K562 (cell line): Measurements from ENCODE around the gene DNAL4. TPM values are rescaled to one million over a fixed set of nuclear protein-coding genes. Genes with fewer than 3 reads are reported as not detected.

Source experiments
- CEBPB ChIP-seq: fragments of 450-650 bp; IDR thresholded peaks from 2 replicates; pipeline ENCODE4 v1.6.1; 2016; ENCODE audit warnings: missing genetic modification characterization, missing compliant biosample characterization
- CHCHD3 ChIP-seq: fragments of 250-450 bp; sonication (Bioruptor Pico); IDR thresholded peaks from 2 replicates; pipeline ENCODE4 v2.1.2; 2022; ENCODE audit warnings: mild to moderate bottlenecking
- CTBP1 ChIP-seq: fragments of 450-650 bp; IDR thresholded peaks from 2 replicates; pipeline ENCODE4 v1.6.1; 2016; ENCODE audit warnings: borderline replicate concordance
- EGR1 ChIP-seq: fragments of 450-650 bp; conservative IDR thresholded peaks from 2 replicates; pipeline ENCODE4 v1.6.1; 2017; ENCODE audit warnings: mild to moderate bottlenecking
- FOXM1 ChIP-seq, 2 experiments: fragments of 450-650 bp in 1 of 2; sonication (generic) in 1 of 2; formaldehyde crosslinking in 1 of 2; IDR thresholded peaks; 2 replicates each; pipeline versions ENCODE4 v1.6.1 to v1.9.0; 2017 to 2022; ENCODE audit warnings: low read depth in 2 of 2, mild to moderate bottlenecking in 2 of 2, missing genetic modification reagents in 1 of 2, moderate library complexity in 1 of 2
- MEF2A ChIP-seq: IDR thresholded peaks from 2 replicates; pipeline ENCODE4 v1.6.1; 2011; ENCODE audit warnings: low read depth, mild to moderate bottlenecking, low read length, moderate library complexity; ENCODE audit not compliant: control insufficient read depth
- MTF1 ChIP-seq: fragments of 250-450 bp; sonication (Bioruptor Pico); IDR thresholded peaks from 2 replicates; pipeline ENCODE4 v1.9.0; 2021; ENCODE audit warnings: moderate library complexity, mild to moderate bottlenecking, inconsistent platforms, borderline replicate concordance
- MXI1 ChIP-seq: IDR thresholded peaks from 2 replicates; pipeline ENCODE4 v1.6.1; 2011; ENCODE audit warnings: low read depth, mild to moderate bottlenecking, improper control_type of control experiment, low read length
- NBN ChIP-seq: fragments of 450-650 bp; IDR thresholded peaks from 2 replicates; pipeline ENCODE4 v1.6.1; 2016; ENCODE audit warnings: low read depth, mild to moderate bottlenecking
- NFXL1 ChIP-seq: fragments of 450-650 bp; formaldehyde crosslinking; IDR thresholded peaks from 2 replicates; pipeline ENCODE4 v1.4.0; 2021; ENCODE audit warnings: mild to moderate bottlenecking
- NR2C1 ChIP-seq, 2 experiments: fragments of 450-650 bp; IDR thresholded peaks; 2 replicates each; pipeline ENCODE4 v1.6.1; 2017; ENCODE audit warnings: mild to moderate bottlenecking in 2 of 2, antibody characterized with exemption in 1 of 2, inconsistent platforms in 1 of 2, missing compliant biosample characterization in 1 of 2, missing genetic modification characterization in 1 of 2
- PCBP2 ChIP-seq: fragments of 200-400 bp; formaldehyde crosslinking; IDR thresholded peaks from 2 replicates; pipeline ENCODE4 v1.6.1; 2018; ENCODE audit warnings: low read length, low read depth, mild to moderate bottlenecking, moderate library complexity; ENCODE audit not compliant: poor library complexity, severe bottlenecking
- POLR2H ChIP-seq: IDR thresholded peaks from 2 replicates; pipeline ENCODE4 v1.6.1; 2016; ENCODE audit warnings: missing genetic modification characterization, low read depth, mild to moderate bottlenecking, control low read depth, missing compliant biosample characterization, moderate library complexity
- POU5F1 ChIP-seq: fragments of 150-350 bp; IDR thresholded peaks from 2 replicates; pipeline ENCODE4 v1.6.1; 2014; ENCODE audit warnings: borderline replicate concordance, low read length, low read depth, mild to moderate bottlenecking; ENCODE audit not compliant: partially characterized antibody
- RAD51 ChIP-seq: fragments of 450-650 bp; IDR thresholded peaks from 2 replicates; pipeline ENCODE4 v1.7.1; 2016; ENCODE audit warnings: low read depth, mild to moderate bottlenecking, borderline replicate concordance
- STAG1 ChIP-seq: sonication (generic); formaldehyde crosslinking; IDR thresholded peaks from 2 replicates; pipeline ENCODE4 v1.5.0; 2020; ENCODE audit warnings: missing genetic modification reagents, borderline replicate concordance
- TAF9B ChIP-seq: fragments of 450-650 bp; IDR thresholded peaks from 2 replicates; pipeline ENCODE4 v1.6.1; 2018; ENCODE audit warnings: mild to moderate bottlenecking; ENCODE audit not compliant: partially characterized antibody
- TEAD2 ChIP-seq: fragments of 450-650 bp; IDR thresholded peaks from 2 replicates; pipeline ENCODE4 v1.6.1; 2016; ENCODE audit warnings: missing genetic modification characterization, control low read depth, missing compliant biosample characterization
- ZNF175 ChIP-seq: fragments of 200-800 bp; sonication (Bioruptor generic); IDR thresholded peaks from 2 replicates; pipeline ENCODE4 v1.6.1; 2016; ENCODE audit warnings: low read depth, mild to moderate bottlenecking, missing genetic modification characterization, missing compliant biosample characterization
- ZNF583 ChIP-seq: fragments of 250-450 bp; sonication (Bioruptor Pico); IDR thresholded peaks from 2 replicates; pipeline ENCODE4 v1.4.0; 2020
- polyA plus RNA-seq, 8 experiments: library from polyadenylated mRNA; depleted of rRNA in 4 of 8; stranded (reverse) in 5 of 8; unstranded in 3 of 8; fragments of >200 nt; fragmentation: Nextera tagmentation in 2 of 8; fragmentation: Illumina TruSeq in 1 of 8; extraction: Ambion mirVana in 2 of 8; extraction: Trizol in 1 of 8; gene quantifications; 2 replicates each; pipeline versions ENCODE4 v1.2.1 to v1.2.3, GENCODE V29; 2011 to 2014; ENCODE audit warnings: inconsistent platforms in 1 of 8, missing spikeins in 1 of 8
- total RNA-seq, 7 experiments: library from RNA; depleted of rRNA in 6 of 7; stranded (reverse); fragments of >200 nt in 6 of 7; fragmentation: Illumina TruSeq in 2 of 7; extraction: Trizol in 2 of 7; gene quantifications; 2 replicates each; pipeline versions ENCODE4 v1.2.1 to v1.2.3, GENCODE V29; 2011 to 2021; ENCODE audit warnings: low replicate concordance in 1 of 7
- TF ChIP-seq, protein P1 (sequence below): IDR thresholded peaks from 3 replicates; pipeline ENCODE4 v1.6.1; 2011; ENCODE audit warnings: borderline replicate concordance, mild to moderate bottlenecking; ENCODE audit not compliant: insufficient read length, insufficient read depth
- TF ChIP-seq, protein P2 (sequence below): sonication (generic); formaldehyde crosslinking; IDR thresholded peaks from 2 replicates; pipeline ENCODE4 v1.8.0; 2022; ENCODE audit warnings: mild to moderate bottlenecking, missing genetic modification reagents, borderline replicate concordance
- TF ChIP-seq, protein P3 (sequence below), 3 experiments: fragments of 200-800 bp in 1 of 3; sonication (Bioruptor generic) in 1 of 3; sonication (generic) in 1 of 3; formaldehyde crosslinking in 1 of 3; IDR thresholded peaks; 2 replicates each; pipeline versions ENCODE4 v1.6.1 to v1.8.0; 2016 to 2022; ENCODE audit warnings: mild to moderate bottlenecking in 2 of 3, missing compliant biosample characterization in 2 of 3, missing genetic modification characterization in 2 of 3, missing genetic modification reagents in 1 of 3

DNAL4 gene
- total and polyA plus RNA-seq, 9 of the 15 experiments (the other 6 are each of a cell fraction or from before 2014, with no cell fraction given), result 0.20 to 9.4 (median 5.2) TPM

DNA sequence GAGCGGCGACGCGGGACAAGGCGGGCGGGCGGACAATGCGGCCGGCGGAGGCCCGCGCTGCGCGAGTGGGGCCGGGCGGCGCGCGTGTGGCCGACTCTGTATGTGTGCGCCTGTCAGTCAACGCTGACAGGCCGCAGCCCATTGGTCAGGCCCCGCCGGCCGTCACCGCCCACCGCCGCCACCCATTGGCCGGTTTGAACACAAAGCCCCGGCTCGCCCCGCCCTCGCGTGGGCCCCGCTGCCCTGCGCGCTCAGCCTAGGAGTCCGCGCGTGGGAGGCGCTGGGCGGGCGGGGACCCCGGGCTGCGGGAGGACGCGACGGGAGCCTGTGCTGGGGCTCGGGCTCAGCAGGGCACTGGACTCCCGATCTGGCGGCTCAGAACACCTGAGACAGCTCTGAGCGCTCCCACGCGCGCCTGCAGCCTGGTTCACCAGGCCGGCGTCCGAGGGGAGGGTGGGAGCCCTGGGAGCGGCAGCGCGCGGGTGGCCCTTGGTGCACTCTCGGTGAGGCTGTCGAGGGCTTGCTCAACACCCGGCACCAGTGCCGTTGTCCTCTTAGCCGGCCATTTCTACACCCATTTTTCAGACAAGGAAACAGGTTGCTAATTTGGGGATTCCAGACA is 37.9 kb downstream of the DNAL4 start, which contains the start of gene SUN2 (continued):
- no peak for TF ChIP-seq MEF2A
- no peak for TF ChIP-seq RAD51
- TF ChIP-seq TEAD2 (tag), result no peak
- TF ChIP-seq PCBP2, result no peak
- TF ChIP-seq, protein P1, sequence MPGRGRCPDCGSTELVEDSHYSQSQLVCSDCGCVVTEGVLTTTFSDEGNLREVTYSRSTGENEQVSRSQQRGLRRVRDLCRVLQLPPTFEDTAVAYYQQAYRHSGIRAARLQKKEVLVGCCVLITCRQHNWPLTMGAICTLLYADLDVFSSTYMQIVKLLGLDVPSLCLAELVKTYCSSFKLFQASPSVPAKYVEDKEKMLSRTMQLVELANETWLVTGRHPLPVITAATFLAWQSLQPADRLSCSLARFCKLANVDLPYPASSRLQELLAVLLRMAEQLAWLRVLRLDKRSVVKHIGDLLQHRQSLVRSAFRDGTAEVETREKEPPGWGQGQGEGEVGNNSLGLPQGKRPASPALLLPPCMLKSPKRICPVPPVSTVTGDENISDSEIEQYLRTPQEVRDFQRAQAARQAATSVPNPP, result no peak
- TF ChIP-seq CTBP1, result peak; percentile 21; the same call in 1 of the 2 replicates
- TF ChIP-seq EGR1, result peak; percentile 73
- TF ChIP-seq MTF1 (CRISPR knock-in tag), result no peak
- no peak for TF ChIP-seq ZNF175
- TF ChIP-seq TAF9B, result no peak
- no peak for TF ChIP-seq NFXL1 (CRISPR knock-in tag)
- TF ChIP-seq NBN, result no peak
- TF ChIP-seq STAG1, result no peak
- no peak for TF ChIP-seq ZNF583
- TF ChIP-seq CHCHD3 (CRISPR knock-in tag), result no peak
- 0 out of 2 replicates have a peak, but pooled peaks have one; percentile 37 for TF ChIP-seq POLR2H (tag)
- TF ChIP-seq, protein P2, sequence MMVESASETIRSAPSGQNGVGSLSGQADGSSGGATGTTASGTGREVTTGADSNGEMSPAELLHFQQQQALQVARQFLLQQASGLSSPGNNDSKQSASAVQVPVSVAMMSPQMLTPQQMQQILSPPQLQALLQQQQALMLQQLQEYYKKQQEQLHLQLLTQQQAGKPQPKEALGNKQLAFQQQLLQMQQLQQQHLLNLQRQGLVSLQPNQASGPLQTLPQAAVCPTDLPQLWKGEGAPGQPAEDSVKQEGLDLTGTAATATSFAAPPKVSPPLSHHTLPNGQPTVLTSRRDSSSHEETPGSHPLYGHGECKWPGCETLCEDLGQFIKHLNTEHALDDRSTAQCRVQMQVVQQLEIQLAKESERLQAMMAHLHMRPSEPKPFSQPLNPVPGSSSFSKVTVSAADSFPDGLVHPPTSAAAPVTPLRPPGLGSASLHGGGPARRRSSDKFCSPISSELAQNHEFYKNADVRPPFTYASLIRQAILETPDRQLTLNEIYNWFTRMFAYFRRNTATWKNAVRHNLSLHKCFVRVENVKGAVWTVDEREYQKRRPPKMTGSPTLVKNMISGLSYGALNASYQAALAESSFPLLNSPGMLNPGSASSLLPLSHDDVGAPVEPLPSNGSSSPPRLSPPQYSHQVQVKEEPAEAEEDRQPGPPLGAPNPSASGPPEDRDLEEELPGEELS (CRISPR knock-in tag), result no peak
- TF ChIP-seq, protein P3, sequence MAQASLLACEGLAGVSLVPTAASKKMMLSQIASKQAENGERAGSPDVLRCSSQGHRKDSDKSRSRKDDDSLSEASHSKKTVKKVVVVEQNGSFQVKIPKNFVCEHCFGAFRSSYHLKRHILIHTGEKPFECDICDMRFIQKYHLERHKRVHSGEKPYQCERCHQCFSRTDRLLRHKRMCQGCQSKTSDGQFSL (CRISPR knock-in tag; IDR thresholded peaks at IDR 0.05), result no peak
- TF ChIP-seq, protein P3 (tag; IDR thresholded peaks at IDR 0.05), result no peak
- no peak for TF ChIP-seq NR2C1 (IDR thresholded peaks at IDR 0.05)
- no peak for TF ChIP-seq NR2C1 (tag; IDR thresholded peaks at IDR 0.05)
- TF ChIP-seq CEBPB, result peak; percentile 66
- TF ChIP-seq FOXM1 (IDR thresholded peaks at IDR 0.05; ENCODE audit: low read depth), result peak; percentile 87
- peak; percentile 99 for TF ChIP-seq FOXM1 (CRISPR knock-in tag; IDR thresholded peaks at IDR 0.05; ENCODE audit: low read depth)
- TF ChIP-seq MXI1, result no peak
- TF ChIP-seq POU5F1, result no peak
